ENCODE measurements around the gene PRPSAP1.

DNA sequence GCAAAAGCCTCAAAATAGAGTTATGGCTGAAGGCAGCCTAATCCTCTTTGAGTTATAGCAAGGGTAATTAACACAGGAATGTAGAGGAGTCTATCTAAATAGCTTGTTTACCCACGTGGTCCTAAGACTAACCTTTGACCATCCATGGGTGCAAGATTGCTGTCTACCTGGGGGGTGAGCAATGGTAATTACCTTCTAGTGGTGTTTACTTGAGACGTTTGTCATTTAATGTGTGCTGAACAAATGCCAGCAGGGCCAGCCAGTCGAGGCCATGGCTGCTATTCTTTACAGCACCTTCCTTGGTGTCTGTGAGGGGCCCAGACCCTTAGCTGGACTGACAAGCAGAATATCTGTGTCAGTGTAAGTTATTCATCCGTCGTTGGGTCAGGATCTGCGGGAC lies 13.9 kb upstream of the PRPSAP1 start:
- TF ChIP-seq, protein P1, sequence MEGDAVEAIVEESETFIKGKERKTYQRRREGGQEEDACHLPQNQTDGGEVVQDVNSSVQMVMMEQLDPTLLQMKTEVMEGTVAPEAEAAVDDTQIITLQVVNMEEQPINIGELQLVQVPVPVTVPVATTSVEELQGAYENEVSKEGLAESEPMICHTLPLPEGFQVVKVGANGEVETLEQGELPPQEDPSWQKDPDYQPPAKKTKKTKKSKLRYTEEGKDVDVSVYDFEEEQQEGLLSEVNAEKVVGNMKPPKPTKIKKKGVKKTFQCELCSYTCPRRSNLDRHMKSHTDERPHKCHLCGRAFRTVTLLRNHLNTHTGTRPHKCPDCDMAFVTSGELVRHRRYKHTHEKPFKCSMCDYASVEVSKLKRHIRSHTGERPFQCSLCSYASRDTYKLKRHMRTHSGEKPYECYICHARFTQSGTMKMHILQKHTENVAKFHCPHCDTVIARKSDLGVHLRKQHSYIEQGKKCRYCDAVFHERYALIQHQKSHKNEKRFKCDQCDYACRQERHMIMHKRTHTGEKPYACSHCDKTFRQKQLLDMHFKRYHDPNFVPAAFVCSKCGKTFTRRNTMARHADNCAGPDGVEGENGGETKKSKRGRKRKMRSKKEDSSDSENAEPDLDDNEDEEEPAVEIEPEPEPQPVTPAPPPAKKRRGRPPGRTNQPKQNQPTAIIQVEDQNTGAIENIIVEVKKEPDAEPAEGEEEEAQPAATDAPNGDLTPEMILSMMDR (IDR thresholded peaks at IDR 0.05 in 4 of 5, conservative IDR thresholded peaks at IDR 0.05 in 1 of 5), result no peak
- no peak for TF ChIP-seq POLR2A (IDR thresholded peaks at IDR 0.05)
